Effector memory CD4-positive, alpha-beta T cell (primary cell): ENCODE results near the gene FASN.

Experiments
- DNase-seq, 3 donors: peaks; one replicate each; pipeline ENCODE4 v3.0.0-alpha.2; 2020
- H3K27ac ChIP-seq: 2 replicates; pipeline ENCODE4 v1.7.0; 2013; ENCODE audit warnings: mild to moderate bottlenecking, low read length, moderate library complexity; ENCODE audit not compliant: insufficient read depth, poor library complexity, severe bottlenecking
- H3K27me3 ChIP-seq: replicated peaks from 2 replicates; pipeline ENCODE4 v1.7.0; 2013; ENCODE audit warnings: mild to moderate bottlenecking, low read length; ENCODE audit not compliant: insufficient read depth, control insufficient read depth, poor library complexity, severe bottlenecking
- H3K36me3 ChIP-seq: 2 replicates; pipeline ENCODE4 v1.7.0; 2013; ENCODE audit warnings: mild to moderate bottlenecking, low read length, moderate library complexity; ENCODE audit not compliant: control insufficient read depth, insufficient read depth
- H3K4me1 ChIP-seq: 2 replicates; pipeline ENCODE4 v1.7.0; 2013; ENCODE audit warnings: low read length, mild to moderate bottlenecking; ENCODE audit not compliant: control insufficient read depth, insufficient read depth, poor library complexity, severe bottlenecking
- H3K4me3 ChIP-seq: 2 replicates; pipeline ENCODE4 v1.7.0; 2013; ENCODE audit warnings: low read length, low read depth, mild to moderate bottlenecking; ENCODE audit not compliant: insufficient read depth, poor library complexity, severe bottlenecking
- H3K9me3 ChIP-seq: 2 replicates; pipeline ENCODE4 v1.7.0; 2013; ENCODE audit warnings: mild to moderate bottlenecking, low read length, moderate library complexity; ENCODE audit not compliant: control insufficient read depth

The FASN gene

DNA sequence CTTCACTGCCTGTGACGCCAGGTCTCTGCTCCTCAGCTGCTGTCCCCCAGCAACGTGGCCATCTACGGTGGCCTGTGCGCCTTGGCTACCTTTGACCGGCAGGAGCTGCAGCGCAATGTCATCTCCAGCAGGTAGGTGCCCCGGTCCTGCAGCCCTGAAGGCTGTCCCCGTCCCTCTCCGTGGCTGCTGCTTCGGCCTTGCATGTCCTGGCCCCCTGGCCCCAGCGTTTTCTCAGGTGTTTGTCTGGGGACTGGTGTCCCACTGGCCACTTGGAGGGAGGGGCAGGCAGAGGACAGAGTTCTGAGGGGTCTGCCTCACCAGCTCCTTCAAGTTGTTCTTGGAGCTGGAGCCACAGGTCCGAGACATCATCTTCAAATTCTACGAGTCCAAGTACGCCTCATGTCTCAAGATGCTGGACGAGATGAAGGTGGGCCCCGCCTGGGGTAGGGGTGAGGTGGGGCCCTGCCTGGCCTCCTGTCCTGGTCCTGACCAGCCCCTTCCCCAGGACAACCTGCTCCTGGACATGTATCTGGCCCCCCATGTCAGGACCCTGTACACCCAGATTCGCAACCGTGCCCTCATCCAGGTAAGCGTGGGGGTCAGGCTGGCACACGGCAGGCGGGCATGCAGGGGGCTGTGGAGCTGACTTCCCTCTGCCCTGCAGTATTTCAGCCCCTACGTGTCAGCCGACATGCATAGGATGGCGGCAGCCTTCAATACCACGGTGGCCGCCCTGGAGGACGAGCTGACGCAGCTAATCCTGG, 41.9 kb downstream of the FASN start:
- Histone ChIP-seq H3K36me3 (peaks cover 72% of the 10 kb centered on the region), H3K27me3 (no peaks in the 10 kb centered on the region), H3K4me1 (peaks cover 16% of the 10 kb centered on the region), H3K9me3 (no peaks in the 10 kb centered on the region), H3K4me3 (no peak overlapping the region), H3K27ac (no peak overlapping the region)
- DNase-seq, result no peak

DNA sequence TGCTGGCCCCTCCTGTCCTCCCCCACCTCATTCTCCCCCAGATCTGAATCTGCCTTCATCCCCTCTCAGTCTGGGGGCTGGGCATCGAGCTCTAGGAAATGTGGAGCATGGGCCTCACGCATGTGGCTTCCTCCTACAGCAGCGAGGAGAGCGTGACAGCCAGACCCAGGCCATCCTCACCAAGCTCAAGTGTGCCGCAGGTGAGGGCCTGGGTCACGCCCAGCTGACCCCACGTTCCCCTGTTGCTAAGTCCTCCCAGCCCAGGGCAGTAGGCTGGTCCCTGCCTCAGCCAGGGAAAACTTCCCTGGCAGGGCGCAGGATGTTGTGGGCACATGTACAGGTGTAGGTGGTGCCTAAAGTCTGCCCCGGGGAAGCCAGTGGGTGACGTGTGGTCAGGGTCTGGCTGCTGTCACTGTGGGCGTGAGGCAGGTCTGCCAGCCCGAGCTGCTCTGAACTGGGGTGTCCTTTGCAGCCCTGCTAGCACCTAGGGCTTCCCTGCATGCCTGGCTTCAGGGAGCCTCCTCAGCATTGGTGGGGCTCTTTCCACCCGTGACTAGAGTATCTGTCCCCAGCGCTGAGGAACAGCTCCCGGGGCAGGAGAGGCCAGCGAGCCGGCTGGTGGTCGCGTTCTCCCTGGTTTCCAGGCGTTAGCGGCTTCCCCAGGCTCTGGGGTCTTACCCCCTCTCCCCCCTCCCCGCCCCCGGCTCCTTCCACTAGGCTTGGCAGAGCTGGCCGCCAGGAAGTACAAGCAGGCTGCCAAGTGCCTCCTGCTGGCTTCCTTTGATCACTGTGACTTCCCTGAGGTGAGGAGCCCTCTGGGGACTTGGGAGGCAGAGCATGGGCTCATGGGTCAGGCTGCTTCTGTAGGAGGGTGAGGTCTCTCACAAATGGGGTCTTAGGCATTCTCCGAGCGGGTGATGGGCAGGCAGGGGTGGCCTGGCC, 42.7 kb downstream of the FASN start:
- no peak for DNase-seq
- Histone ChIP-seq H3K4me3 (no peak overlapping the region), H3K9me3 (no peaks in the 10 kb centered on the region), H3K27me3 (no peaks in the 10 kb centered on the region), H3K27ac (no peak overlapping the region), H3K36me3 (peaks cover 63% of the 10 kb centered on the region), H3K4me1 (peaks cover 23% of the 10 kb centered on the region)

DNA sequence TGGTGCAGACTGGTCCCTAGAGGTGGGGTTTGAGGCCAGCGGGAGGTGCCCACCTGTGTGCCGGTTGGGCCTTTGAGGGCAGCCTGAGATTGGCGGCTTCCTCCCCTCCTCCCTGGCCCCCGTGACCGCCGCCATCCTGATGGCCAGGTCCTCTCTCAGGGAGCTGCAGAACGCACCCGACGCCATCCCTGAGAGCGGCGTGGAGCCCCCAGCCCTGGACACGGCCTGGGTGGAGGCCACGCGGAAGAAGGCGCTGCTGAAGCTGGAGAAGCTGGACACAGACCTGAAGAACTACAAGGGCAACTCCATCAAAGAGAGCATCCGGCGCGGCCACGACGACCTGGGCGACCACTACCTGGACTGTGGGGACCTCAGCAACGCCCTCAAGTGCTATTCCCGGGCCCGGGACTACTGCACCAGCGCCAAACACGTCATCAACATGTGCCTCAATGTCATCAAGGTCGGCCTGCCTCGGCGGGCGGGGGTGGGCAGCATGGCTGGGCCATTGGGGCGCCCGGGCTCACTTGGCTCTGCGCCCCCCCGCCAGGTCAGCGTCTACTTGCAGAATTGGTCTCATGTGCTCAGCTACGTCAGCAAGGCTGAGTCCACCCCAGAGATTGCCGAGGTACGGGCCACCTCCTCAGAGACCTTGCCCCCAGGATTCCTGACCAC, 43.5 kb downstream of the FASN start:
- Histone ChIP-seq H3K9me3 (no peaks in the 10 kb centered on the region), H3K36me3 (peaks cover 55% of the 10 kb centered on the region), H3K27ac (no peak overlapping the region), H3K4me3 (no peak overlapping the region), H3K27me3 (no peaks in the 10 kb centered on the region), H3K4me1 (peaks cover 25% of the 10 kb centered on the region)
- no peak for DNase-seq

DNA sequence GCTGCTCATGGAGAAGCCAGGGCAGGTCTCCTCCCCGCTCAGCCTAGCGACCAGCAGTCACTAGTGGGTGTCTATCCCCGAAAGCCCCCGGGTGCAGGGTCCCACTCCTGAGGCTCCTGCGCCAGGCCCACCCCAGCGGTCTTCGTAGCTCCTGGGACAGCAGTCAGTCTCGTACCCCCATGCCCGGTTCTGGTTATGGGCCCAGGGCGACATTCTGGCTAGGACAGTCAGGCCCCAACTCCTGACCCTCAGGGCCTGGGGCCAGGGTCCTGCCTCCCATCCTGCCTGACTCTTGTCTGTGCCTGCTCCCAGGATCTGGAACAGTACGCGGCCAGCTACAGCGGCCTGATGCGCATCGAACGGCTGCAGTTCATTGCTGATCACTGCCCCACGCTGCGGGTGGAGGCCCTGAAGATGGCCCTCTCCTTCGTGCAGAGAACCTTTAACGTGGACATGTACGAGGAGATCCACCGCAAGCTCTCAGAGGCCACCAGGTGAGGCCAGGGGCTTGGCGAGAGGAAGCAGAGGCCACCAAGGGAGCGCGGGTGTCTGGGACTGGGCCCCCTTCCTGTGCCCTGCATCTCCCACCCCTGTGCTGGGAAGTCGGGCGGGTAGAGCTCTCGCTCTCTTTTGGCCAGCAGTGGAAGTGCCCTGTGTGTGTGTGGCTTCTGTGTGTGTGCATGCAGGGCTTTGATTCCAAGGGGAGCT, 44.3 kb downstream of the FASN start:
- Histone ChIP-seq H3K27ac (no peak overlapping the region), H3K4me1 (peaks cover 25% of the 10 kb centered on the region), H3K27me3 (no peaks in the 10 kb centered on the region), H3K4me3 (no peak overlapping the region), H3K9me3 (no peaks in the 10 kb centered on the region), H3K36me3 (peaks cover 47% of the 10 kb centered on the region)
- DNase-seq, result no peak

DNA sequence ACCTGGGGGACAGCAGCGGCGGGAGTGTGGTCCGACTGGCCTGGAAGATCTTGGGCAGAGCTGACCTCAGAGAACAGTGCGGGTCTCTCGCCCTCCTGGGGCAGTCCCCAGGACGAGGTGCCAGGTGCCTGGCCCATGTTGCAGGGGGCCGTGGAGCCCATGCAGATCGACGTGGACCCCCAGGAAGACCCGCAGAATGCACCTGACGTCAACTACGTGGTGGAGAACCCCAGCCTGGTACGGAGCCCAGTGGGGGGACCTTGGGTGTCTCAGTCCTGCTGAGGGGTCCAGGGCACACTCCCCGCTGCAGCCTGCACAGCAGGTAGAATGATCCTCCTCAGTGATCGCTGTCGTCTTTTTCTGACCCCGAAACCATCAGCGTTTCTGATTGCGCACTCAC, 44.9 kb downstream of the FASN start:
- H3K36me3 ChIP-seq, result peaks cover 42% of the 10 kb centered on the region
- peaks cover 25% of the 10 kb centered on the region for H3K4me1 ChIP-seq
- H3K4me3 ChIP-seq, result peak overlapping the region; percentile 71
- no peaks in the 10 kb centered on the region for H3K27me3 ChIP-seq
- no peaks in the 10 kb centered on the region for H3K9me3 ChIP-seq
- no peak overlapping the region for H3K27ac ChIP-seq
- no peak for DNase-seq

DNA sequence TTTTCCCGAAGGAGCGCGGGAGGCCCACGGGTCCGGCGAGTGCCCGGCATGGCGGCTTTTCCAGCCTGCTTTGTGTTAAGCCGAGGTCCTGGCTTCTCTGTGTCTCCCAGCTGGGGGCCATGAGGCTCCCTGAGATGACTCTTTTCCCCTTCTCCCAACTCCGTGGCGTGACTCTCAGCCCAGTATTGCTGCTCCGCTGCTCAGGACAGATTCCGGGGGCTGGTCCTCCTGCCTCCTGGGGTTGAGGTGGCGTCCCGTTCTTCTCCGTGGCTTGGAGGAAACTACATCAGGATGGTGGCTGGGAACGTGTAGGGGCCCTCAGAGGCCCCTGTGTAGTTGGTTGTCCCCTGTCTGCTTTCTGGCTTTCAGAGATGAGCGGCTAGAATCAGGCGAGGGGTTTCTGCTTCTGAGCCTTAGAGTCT, 45.4 kb downstream of the FASN start:
- Histone ChIP-seq H3K36me3 (peaks cover 38% of the 10 kb centered on the region), H3K4me1 (peaks cover 25% of the 10 kb centered on the region), H3K27ac (no peak overlapping the region), H3K27me3 (no peaks in the 10 kb centered on the region), H3K4me3 (peak overlapping the region; percentile 71), H3K9me3 (no peaks in the 10 kb centered on the region)
- DNase-seq, result no peak

DNA sequence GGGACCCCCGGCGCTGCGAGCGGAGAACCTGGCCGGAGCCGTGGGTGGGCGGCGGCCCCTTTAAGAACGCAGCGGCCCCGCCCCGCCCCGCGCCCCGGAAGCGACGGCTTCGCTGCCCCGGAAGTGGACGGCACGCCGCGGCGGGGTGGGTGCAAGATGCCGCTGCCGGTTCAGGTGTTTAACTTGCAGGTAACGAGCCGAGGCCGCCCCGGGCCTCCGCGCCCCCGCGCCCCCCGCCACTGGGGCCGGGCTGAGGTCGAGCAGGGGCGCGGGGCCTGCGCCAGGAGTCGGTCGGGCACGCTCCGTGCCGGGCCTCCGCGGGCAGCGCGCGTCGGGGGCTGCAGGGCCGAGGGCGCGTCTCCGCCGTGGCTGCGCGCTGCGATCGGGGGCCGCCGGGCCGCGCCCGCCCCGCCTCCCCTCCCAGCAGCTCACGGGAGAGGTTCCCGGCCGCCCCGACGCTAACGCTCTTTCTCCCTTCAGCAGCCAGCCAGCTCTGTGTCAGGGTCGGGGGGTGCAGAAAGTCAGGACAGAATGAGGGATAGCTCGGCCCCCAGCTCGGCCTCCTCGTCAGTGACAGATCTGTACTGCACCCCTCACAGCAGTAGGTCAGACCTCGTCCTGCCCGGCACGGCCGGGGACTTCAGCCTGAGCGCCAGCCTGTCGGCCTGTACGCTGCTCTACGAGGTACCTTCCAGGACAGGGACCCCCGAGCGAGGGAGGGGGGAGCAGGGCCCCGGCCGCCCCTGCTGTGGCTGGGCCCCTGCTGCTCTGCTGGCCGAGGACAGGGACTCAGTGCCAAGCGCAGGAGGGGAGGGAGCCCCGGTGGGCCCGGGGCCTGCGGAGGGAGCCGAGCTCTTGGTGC, 46.0 kb downstream of the FASN start, which contains the start of the genes GPS1 and RFNG:
TSS of gene GPS1 (plus strand) at position 123 of the 862 bp plus-strand sequence. CDS start at position 157, 34 bp downstream.
TSS of gene RFNG (minus strand) at position 36 of the 862 bp plus-strand sequence. CDS start 45 bp downstream, outside the sequence.
- Histone ChIP-seq H3K4me1 (peaks cover 25% of the 10 kb centered on the region), H3K27me3 (no peaks in the 10 kb centered on the region), H3K27ac (no peak within 1 kb of the TSS), H3K4me3 (peak within 1 kb of the TSS; percentile 71), H3K9me3 (no peaks in the 10 kb centered on the region), H3K36me3 (peaks cover 34% of the 10 kb centered on the region)
- DNase-seq, result peak; percentile 63 to 74 (median 65)

DNA sequence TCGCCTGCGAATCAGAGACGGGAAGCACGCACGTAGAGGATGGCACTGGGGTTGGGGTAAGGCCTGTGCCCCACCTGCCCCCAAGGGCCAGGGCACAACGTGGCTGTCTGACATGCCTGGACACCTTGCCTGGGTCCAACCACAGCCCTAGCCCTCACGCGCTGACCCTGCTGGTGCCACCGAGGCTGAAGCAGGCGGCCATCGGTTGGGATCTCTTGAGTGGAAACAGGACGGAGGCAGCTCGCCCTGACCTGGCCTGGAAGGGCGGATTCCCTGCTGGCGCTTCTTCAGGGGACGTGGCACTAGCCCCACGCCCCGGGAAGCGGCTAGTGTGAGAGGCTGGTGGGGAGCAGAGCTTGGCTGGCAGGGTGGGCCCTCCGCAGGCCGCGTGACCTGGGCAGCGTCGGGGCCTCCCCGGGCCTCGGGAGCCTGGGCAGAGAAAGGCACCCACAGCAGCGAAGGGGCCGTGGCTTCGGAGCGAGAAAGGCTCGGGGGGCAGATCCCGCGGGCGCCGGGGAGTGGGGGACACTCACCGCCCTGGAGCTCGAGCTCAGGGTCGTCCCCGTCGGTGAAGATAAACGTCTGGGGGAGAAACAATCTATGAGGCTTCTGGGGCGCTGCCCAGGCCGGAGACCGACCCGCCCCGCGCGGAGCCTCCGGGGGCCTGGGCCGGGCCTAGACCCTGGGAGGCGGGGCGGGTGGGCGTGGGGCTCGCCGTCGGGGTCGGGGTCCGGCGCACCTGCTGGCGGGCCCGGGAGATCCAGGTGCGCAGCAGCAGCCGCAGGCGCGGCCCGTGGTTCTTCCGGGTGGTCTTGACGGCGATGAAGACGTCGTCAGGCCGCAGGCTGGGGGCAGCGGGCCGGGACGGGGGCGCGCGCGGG, 47.0 kb downstream of the FASN start:
- Histone ChIP-seq H3K4me1 (peaks cover 25% of the 10 kb centered on the region), H3K27me3 (no peaks in the 10 kb centered on the region), H3K4me3 (peak overlapping the region; percentile 50), H3K36me3 (peaks cover 26% of the 10 kb centered on the region), H3K9me3 (no peaks in the 10 kb centered on the region), H3K27ac (no peak overlapping the region)
- no peak for DNase-seq
